GM19240 (cell line): Measurements from ENCODE around the gene TRIP10.

Experiments
- DNase-seq: peaks from one replicate; pipeline ENCODE4 v3.0.0; 2011; ENCODE audit warnings: low spot score; ENCODE audit not compliant: insufficient read length

Gene TRIP10

GRCh38 chr19:6725513-6726231 lies 13.8 kb upstream of the TRIP10 start:
- DNase-seq, result no peak

GRCh38 chr19:6728346-6728745 lies 11.1 kb upstream of the TRIP10 start:
- no peak for DNase-seq

GRCh38 chr19:6729573-6730152 lies 9.8 kb upstream of the TRIP10 start:
- DNase-seq, result no peak

GRCh38 chr19:6730153-6730804 lies 9.2 kb upstream of the TRIP10 start:
- no peak for DNase-seq

- DNase-seq, result no peak
Measured at GRCh38 chr19:6730941-6731670, 8.4 kb upstream of the TRIP10 start.

- DNase-seq, result no peak
Measured at GRCh38 chr19:6731822-6732221, 7.7 kb upstream of the TRIP10 start.

GRCh38 chr19:6732803-6733337 lies 6.6 kb upstream of the TRIP10 start:
- DNase-seq, result no peak

- no peak for DNase-seq
Measured at GRCh38 chr19:6733338-6734095, 6.0 kb upstream of the TRIP10 start.

- no peak for DNase-seq
Measured at GRCh38 chr19:6734096-6734696, 5.3 kb upstream of the TRIP10 start.

GRCh38 chr19:6735181-6735911 lies 4.1 kb upstream of the TRIP10 start:
- DNase-seq, result no peak

GRCh38 chr19:6736169-6736916 lies 3.1 kb upstream of the TRIP10 start:
- peak; percentile 87 for DNase-seq

GRCh38 chr19:6736917-6737283 lies 2.6 kb upstream of the TRIP10 start:
- DNase-seq, result peak; percentile 84

GRCh38 chr19:6737284-6737872 lies 2.1 kb upstream of the TRIP10 start, which contains the start of gene GPR108:
Gene GPR108, minus strand, starts transcription at chr19:6737580. Its CDS starts 4 bp downstream, at chr19:6737576.
- DNase-seq, result peak; percentile 98

GRCh38 chr19:6737873-6738786 lies 1.4 kb upstream of the TRIP10 start:
- DNase-seq, result peak; percentile 83

- no peak for DNase-seq
Measured at GRCh38 chr19:6738787-6739389, 592 bp upstream of the TRIP10 start.

GRCh38 chr19:6739883-6740588 lies 556 bp downstream of the TRIP10 start:
- DNase-seq, result no peak
